IMR-90 (cell line): Measurements from ENCODE around the gene TNNC1. TPM values are rescaled to one million over a fixed set of nuclear protein-coding genes. Genes with fewer than 3 reads are reported as not detected.

Source experiments
- ATAC-seq: fragments of 200-7000 bp; cut with Tn5 transposase; 2 replicates; pipeline ENCODE4 v1.9.1; 2020; ENCODE audit warnings: low read depth, mild to moderate bottlenecking, moderate library complexity
- BruUV-seq: library from RNA; stranded (reverse); fragments of 400-500 nt; replicated peaks from 2 replicates; lab custom pipeline; 2021; lab: Mats Ljungman, UMichigan
- CTCF ChIA-PET: fragments of 300-600 bp; formaldehyde crosslinking; extraction: SDS; loops from one replicate; lab custom pipeline; 2021; ENCODE audit warnings: antibody characterized with exemption; lab: Yijun Ruan, JAX
- POLR2A ChIA-PET: fragments of 300-600 bp; sonication (Branson Sonifier 250); formaldehyde crosslinking; loops from one replicate; lab custom pipeline; 2022; ENCODE audit warnings: antibody characterized with exemption; ENCODE audit not compliant: unreplicated experiment; lab: Charles Lee
- DNase-seq: peaks from one replicate; pipeline ENCODE4 v3.0.0; 2013
- H2AFZ ChIP-seq: replicated peaks from 2 replicates; pipeline ENCODE3; 2013; ENCODE audit warnings: low read length, mild to moderate bottlenecking; ENCODE audit not compliant: poor library complexity
- H2AK5ac ChIP-seq: 2 replicates; pipeline ENCODE4 v1.6.1; 2013; ENCODE audit warnings: low read depth, low read length, inconsistent platforms
- H2AK9ac ChIP-seq: replicated peaks from 2 replicates; pipeline ENCODE3; 2013; ENCODE audit warnings: mild to moderate bottlenecking, low read depth, low read length, moderate library complexity; ENCODE audit not compliant: poor library complexity
- H2BK120ac ChIP-seq: 2 replicates; pipeline ENCODE4 v1.6.1; 2013; ENCODE audit warnings: low read depth, low read length, inconsistent platforms
- H2BK15ac ChIP-seq: 3 replicates; pipeline ENCODE4 v1.6.1; 2013; ENCODE audit warnings: low read depth, low read length, inconsistent platforms
- H2BK20ac ChIP-seq: 2 replicates; pipeline ENCODE4 v1.6.1; 2013; ENCODE audit warnings: low read depth, mild to moderate bottlenecking, inconsistent platforms, low read length, moderate library complexity
- H2BK5ac ChIP-seq: 2 replicates; pipeline ENCODE4 v1.6.1; 2013; ENCODE audit warnings: mild to moderate bottlenecking, low read depth, low read length, inconsistent platforms; ENCODE audit not compliant: poor library complexity, severe bottlenecking
- H3K14ac ChIP-seq: replicated peaks from 2 replicates; pipeline ENCODE4 v1.6.1; 2013; ENCODE audit warnings: low read depth, low read length, inconsistent platforms
- H3K18ac ChIP-seq: 2 replicates; pipeline ENCODE4 v1.6.1; 2013; ENCODE audit warnings: low read depth, low read length, control low read depth
- H3K23ac ChIP-seq: 2 replicates; pipeline ENCODE4 v1.6.1; 2013; ENCODE audit warnings: low read depth, low read length, inconsistent platforms
- H3K27ac ChIP-seq: 2 replicates; pipeline ENCODE4 v1.5.1; 2013; ENCODE audit warnings: mild to moderate bottlenecking, control low read depth, low read length; ENCODE audit not compliant: insufficient read depth
- H3K27me3 ChIP-seq: 2 replicates; pipeline ENCODE4 v1.6.1; 2013; ENCODE audit warnings: low read length; ENCODE audit not compliant: control insufficient read depth, insufficient read depth
- H3K36me3 ChIP-seq: 2 replicates; pipeline ENCODE4 v1.6.1; 2013; ENCODE audit warnings: low read length, mixed read lengths; ENCODE audit not compliant: control insufficient read depth, insufficient read depth
- H3K4ac ChIP-seq: 2 replicates; pipeline ENCODE4 v1.6.1; 2013; ENCODE audit warnings: low read depth, low read length, inconsistent platforms
- H3K4me1 ChIP-seq: 2 replicates; pipeline ENCODE4 v1.6.1; 2013; ENCODE audit warnings: low read length, mixed read lengths; ENCODE audit not compliant: control insufficient read depth, insufficient read depth
- H3K4me2 ChIP-seq: 2 replicates; pipeline ENCODE4 v1.6.1; 2013; ENCODE audit warnings: low read depth, mild to moderate bottlenecking, control low read depth, low read length, moderate library complexity
- H3K4me3 ChIP-seq: 2 replicates; pipeline ENCODE4 v1.5.1; 2013; ENCODE audit warnings: low read depth, mild to moderate bottlenecking, control low read depth, low read length, moderate library complexity; ENCODE audit not compliant: insufficient read depth
- H3K56ac ChIP-seq: 2 replicates; pipeline ENCODE4 v1.6.1; 2013; ENCODE audit warnings: low read length, inconsistent platforms; ENCODE audit not compliant: insufficient read depth; ENCODE audit errors: extremely low read depth
- H3K79me1 ChIP-seq, 2 experiments: 2 replicates each; pipeline ENCODE4 v1.6.1; 2013; ENCODE audit warnings: low read length in 2 of 2, inconsistent platforms in 1 of 2, low read depth in 1 of 2
- H3K9ac ChIP-seq: 2 replicates; pipeline ENCODE4 v1.6.1; 2013; ENCODE audit warnings: low read depth, low read length, control low read depth
- H3K9me1 ChIP-seq: 2 replicates; pipeline ENCODE4 v1.6.1; 2013; ENCODE audit warnings: low read length, inconsistent platforms; ENCODE audit not compliant: insufficient read depth
- H3K9me3 ChIP-seq: 2 replicates; pipeline ENCODE4 v1.6.1; 2013; ENCODE audit warnings: low read length; ENCODE audit not compliant: control insufficient read depth, insufficient read depth
- H4K20me1 ChIP-seq: 2 replicates; pipeline ENCODE4 v1.6.1; 2013; ENCODE audit warnings: low read length, inconsistent platforms; ENCODE audit not compliant: insufficient read depth
- H4K5ac ChIP-seq: 2 replicates; pipeline ENCODE4 v1.6.1; 2013; ENCODE audit warnings: mild to moderate bottlenecking, low read depth, low read length, control low read depth
- H4K8ac ChIP-seq, 2 experiments: 2 replicates each; pipeline ENCODE4 v1.6.1; 2013; ENCODE audit warnings: low read depth in 2 of 2, low read length in 2 of 2, control low read depth in 1 of 2, inconsistent platforms in 1 of 2
- H4K91ac ChIP-seq: 2 replicates; pipeline ENCODE4 v1.6.1; 2013; ENCODE audit warnings: low read depth, low read length, inconsistent platforms; ENCODE audit not compliant: insufficient read depth
- BHLHE40 ChIP-seq: fragments of 150-350 bp; IDR thresholded peaks from 2 replicates; pipeline ENCODE4 v1.6.1; 2016; ENCODE audit warnings: mild to moderate bottlenecking, low read depth, low read length
- CHD1 ChIP-seq: IDR thresholded peaks from 2 replicates; pipeline ENCODE4 v1.6.1; 2012; ENCODE audit warnings: low read depth, low read length, improper control_type of control experiment
- FOS ChIP-seq: fragments of 150-350 bp; IDR thresholded peaks from 2 replicates; pipeline ENCODE4 v1.6.1; 2016; ENCODE audit warnings: low read depth, low read length
- MAFK ChIP-seq: IDR thresholded peaks from 2 replicates; pipeline ENCODE4 v1.6.1; 2012; ENCODE audit warnings: low read depth, low read length, improper control_type of control experiment
- MAZ ChIP-seq: IDR thresholded peaks from 2 replicates; pipeline ENCODE4 v1.6.1; 2012; ENCODE audit warnings: low read depth, mild to moderate bottlenecking, low read length, improper control_type of control experiment, moderate library complexity, borderline replicate concordance
- MXI1 ChIP-seq: IDR thresholded peaks from 2 replicates; pipeline ENCODE4 v1.6.1; 2012; ENCODE audit warnings: low read depth, mild to moderate bottlenecking, low read length, moderate library complexity, borderline replicate concordance
- NFE2L2 ChIP-seq: fragments of 150-350 bp; IDR thresholded peaks from 2 replicates; pipeline ENCODE4 v1.6.1; 2016; ENCODE audit warnings: low read depth, mild to moderate bottlenecking, low read length
- POLR2A ChIP-seq: IDR thresholded peaks from 2 replicates; pipeline ENCODE4 v1.6.1; 2012; ENCODE audit warnings: mild to moderate bottlenecking, low read depth, low read length
- RCOR1 ChIP-seq: IDR thresholded peaks from 2 replicates; pipeline ENCODE4 v1.6.1; 2012; ENCODE audit warnings: mild to moderate bottlenecking, low read length, improper control_type of control experiment; ENCODE audit not compliant: insufficient replicate concordance
- RFX5 ChIP-seq: IDR thresholded peaks from 2 replicates; pipeline ENCODE4 v1.8.0; 2012; ENCODE audit warnings: low read depth, mild to moderate bottlenecking, low read length, moderate library complexity
- WGBS, 2 experiments: methylation state at CpG; one replicate each; pipeline versions ENCODE4 v1.1.5 to v1.1.7; 2013; ENCODE audit warnings: missing lambda C conversion rate in 2 of 2; ENCODE audit not compliant: insufficient read length in 1 of 2; ENCODE audit errors: extremely low coverage in 2 of 2; 5-methylcytosine and 5-hydroxymethylcytosine counted together
- dilution Hi-C: fragments of 300-500 bp; cut with HindIII; formaldehyde crosslinking; loops from one replicate; pipeline ENCODE4 v1.14.3; 2018; ENCODE audit warnings: low sequenced_read_pairs; ENCODE audit not compliant: unreplicated experiment
- in situ Hi-C: fragments of 300-500 bp; cut with MboI; formaldehyde crosslinking; loops from 3 replicates; pipeline ENCODE4 v1.14.3; 2019; ENCODE audit warnings: low sequenced_read_pairs, inconsistent platforms, mixed read lengths
- intact Hi-C: fragments of 100-400 bp; cut with micrococcal nuclease; formaldehyde crosslinking; loops from 2 replicates; pipeline ENCODE4 v1.10.0; 2022
- polyA plus RNA-seq, 3 experiments: library from polyadenylated mRNA; depleted of rRNA; stranded (reverse); fragments of >200 nt; gene quantifications; 2 replicates each; pipeline ENCODE4 v1.2.3, GENCODE V29; 2012; ENCODE audit warnings: low replicate concordance in 1 of 3
- total RNA-seq: library from RNA; depleted of rRNA; stranded (reverse); fragments of >200 nt; gene quantifications from 2 replicates; pipeline ENCODE4 v1.2.3, GENCODE V29; 2012
- TF ChIP-seq, protein P1 (sequence below): fragments of 150-350 bp; IDR thresholded peaks from 2 replicates; pipeline ENCODE4 v1.6.1; 2016; ENCODE audit warnings: low read depth, mild to moderate bottlenecking, low read length, moderate library complexity, borderline replicate concordance
- TF ChIP-seq, protein P2 (sequence below): fragments of 150-350 bp; IDR thresholded peaks from 2 replicates; pipeline ENCODE4 v1.6.1; 2017; ENCODE audit warnings: mild to moderate bottlenecking, antibody characterized with exemption, low read length, low read depth

Gene TNNC1
- total and polyA plus RNA-seq, 2 of the 4 experiments (the other 2 are of a cell fraction), result 1.3 to 4.6 TPM

DNA sequence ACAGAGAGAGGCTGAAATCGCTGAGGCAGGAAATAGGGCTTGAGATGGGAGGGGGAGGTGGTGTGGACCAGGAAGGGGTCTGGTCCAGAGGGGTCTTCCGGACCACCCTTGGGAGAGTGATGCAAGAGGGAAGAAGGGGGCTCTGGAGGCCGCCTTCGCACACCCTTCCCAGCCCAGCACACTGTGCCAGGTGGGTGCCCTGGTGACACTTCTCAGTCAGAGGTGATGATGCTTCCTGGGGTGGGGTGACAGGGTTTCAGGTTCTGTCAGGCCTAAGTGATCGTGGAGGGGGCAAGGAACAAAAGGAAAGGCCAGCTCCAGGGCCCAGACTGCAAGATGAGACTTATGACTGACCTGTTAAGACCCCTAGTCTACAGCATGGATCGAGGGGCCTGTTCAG is 21.6 kb downstream of the TNNC1 start:
- Histone ChIP-seq H3K23ac (no peak overlapping the region), H3K9me1 (no peaks in the 10 kb centered on the region), H2AK5ac (no peak overlapping the region), H4K8ac (no peak overlapping the region), H3K9me3 (no peaks in the 10 kb centered on the region), H3K27me3 (peaks cover 22% of the 10 kb centered on the region), H3K4me3 (no peak overlapping the region), H4K91ac (no peak overlapping the region), H2BK120ac (no peak overlapping the region), H4K5ac (no peak overlapping the region), H4K20me1 (no peaks in the 10 kb centered on the region), H2BK20ac (no peak overlapping the region), H3K14ac (no peak overlapping the region), H3K9ac (no peak overlapping the region), H2BK15ac (no peak overlapping the region), H3K79me1 (no peaks in the 10 kb centered on the region), H2AK9ac (no peak overlapping the region), H3K27ac (no peak overlapping the region), H2AFZ (no peak overlapping the region), H3K4me1 (peaks cover 12% of the 10 kb centered on the region; the same call in 1 of the 2 replicates), H3K36me3 (no peaks in the 10 kb centered on the region), H2BK5ac (no peak overlapping the region), H3K4me2 (no peak overlapping the region), H3K56ac (no peak overlapping the region), H3K18ac (no peak overlapping the region), H3K4ac (no peak overlapping the region)
- in situ Hi-C loops, result no loop called here
- intact Hi-C loops, result no loop called here
- dilution Hi-C loops, result no loop called here
- no TSS peak for BruUV-seq
- ChIA-PET CTCF (interaction anchor here (0.6 to 1.3 kb wide), 3 partner anchors 14 to 20 kb away, joined by 3 to 6 read pairs (median 4); no protein-coding TSS in a partner anchor), POLR2A (interaction anchor here (0.5 kb wide), 1 partner anchor 139 kb away, joined by 13 read pairs; no protein-coding TSS in a partner anchor)
- no peak for TF ChIP-seq MAFK
- no peak for TF ChIP-seq MAZ
- TF ChIP-seq RFX5, result no peak
- TF ChIP-seq FOS, result no peak
- TF ChIP-seq, protein P1, sequence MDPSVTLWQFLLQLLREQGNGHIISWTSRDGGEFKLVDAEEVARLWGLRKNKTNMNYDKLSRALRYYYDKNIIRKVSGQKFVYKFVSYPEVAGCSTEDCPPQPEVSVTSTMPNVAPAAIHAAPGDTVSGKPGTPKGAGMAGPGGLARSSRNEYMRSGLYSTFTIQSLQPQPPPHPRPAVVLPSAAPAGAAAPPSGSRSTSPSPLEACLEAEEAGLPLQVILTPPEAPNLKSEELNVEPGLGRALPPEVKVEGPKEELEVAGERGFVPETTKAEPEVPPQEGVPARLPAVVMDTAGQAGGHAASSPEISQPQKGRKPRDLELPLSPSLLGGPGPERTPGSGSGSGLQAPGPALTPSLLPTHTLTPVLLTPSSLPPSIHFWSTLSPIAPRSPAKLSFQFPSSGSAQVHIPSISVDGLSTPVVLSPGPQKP, result no peak
- no peak for TF ChIP-seq RCOR1
- no peak for TF ChIP-seq MXI1
- TF ChIP-seq BHLHE40, result no peak
- TF ChIP-seq CHD1, result no peak
- TF ChIP-seq NFE2L2, result no peak
- no peak for TF ChIP-seq POLR2A
- TF ChIP-seq, protein P2, sequence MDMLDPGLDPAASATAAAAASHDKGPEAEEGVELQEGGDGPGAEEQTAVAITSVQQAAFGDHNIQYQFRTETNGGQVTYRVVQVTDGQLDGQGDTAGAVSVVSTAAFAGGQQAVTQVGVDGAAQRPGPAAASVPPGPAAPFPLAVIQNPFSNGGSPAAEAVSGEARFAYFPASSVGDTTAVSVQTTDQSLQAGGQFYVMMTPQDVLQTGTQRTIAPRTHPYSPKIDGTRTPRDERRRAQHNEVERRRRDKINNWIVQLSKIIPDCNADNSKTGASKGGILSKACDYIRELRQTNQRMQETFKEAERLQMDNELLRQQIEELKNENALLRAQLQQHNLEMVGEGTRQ, result no peak
- no CpG with 5 or more reads among the region's 6 CpGs for WGBS, 2 experiments
- ATAC-seq (no peak), DNase-seq (no peak)
